NCI-H2227 (cell line): ENCODE data around the gene SPOCD1.

Experiments
- DNase-seq: peaks from one replicate; lab custom pipeline; 2025; ENCODE audit not compliant: unreplicated experiment; lab: John Stamatoyannopoulos, UW

The SPOCD1 gene

GRCh38 chr1:31742462-31743212 is 73.2 kb downstream of the SPOCD1 start:
- no peak for DNase-seq
